H9 (cell line): Measurements from ENCODE around the gene SLC4A7. TPM values are rescaled to one million over a fixed set of nuclear protein-coding genes. Genes with fewer than 3 reads are reported as not detected.
A peak's percentile ranks its signal among the peaks of the same experiment; 100 is the strongest.
"Not testable (repeated sequence)": the region's sequence is repeated elsewhere in the genome, so short reads cannot be mapped to it uniquely, and the experiment has no call there.

Experiments used
- DNase-seq: peaks from one replicate; pipeline ENCODE4 v3.0.0-alpha.2; 2017
- H2AFZ ChIP-seq: one replicate; pipeline ENCODE4 v1.6.1; 2013; ENCODE audit warnings: mild to moderate bottlenecking, low read length, control low read depth, moderate library complexity
- H2AK5ac ChIP-seq: 2 replicates; pipeline ENCODE4 v1.6.1; 2013; ENCODE audit warnings: low read length, control low read depth, mixed read lengths; ENCODE audit not compliant: insufficient read length
- H2BK120ac ChIP-seq: one replicate; pipeline ENCODE4 v1.6.1; 2013; ENCODE audit warnings: low read depth, mild to moderate bottlenecking, low read length, control low read depth, inconsistent platforms; ENCODE audit not compliant: poor library complexity, severe bottlenecking
- H2BK12ac ChIP-seq: 2 replicates; pipeline ENCODE4 v1.6.1; 2013; ENCODE audit warnings: low read length, control low read depth, mixed read lengths, low read depth; ENCODE audit not compliant: insufficient read length
- H2BK15ac ChIP-seq: 2 replicates; pipeline ENCODE4 v1.6.1; 2013; ENCODE audit warnings: low read depth, low read length, control low read depth
- H2BK20ac ChIP-seq: one replicate; pipeline ENCODE4 v1.6.1; 2013; ENCODE audit warnings: low read depth, mild to moderate bottlenecking, low read length, control low read depth, inconsistent platforms; ENCODE audit not compliant: poor library complexity, severe bottlenecking
- H2BK5ac ChIP-seq: 2 replicates; pipeline ENCODE4 v1.6.1; 2013; ENCODE audit warnings: low read length, control low read depth, mixed read lengths; ENCODE audit not compliant: insufficient read length
- H3K14ac ChIP-seq: 2 replicates; pipeline ENCODE4 v1.6.1; 2013; ENCODE audit warnings: low read length, control low read depth; ENCODE audit not compliant: insufficient read depth
- H3K18ac ChIP-seq: 2 replicates; pipeline ENCODE4 v1.6.1; 2013; ENCODE audit warnings: low read depth, mild to moderate bottlenecking, mixed read lengths, low read length, control low read depth; ENCODE audit not compliant: insufficient read length
- H3K23ac ChIP-seq: 2 replicates; pipeline ENCODE4 v1.6.1; 2013; ENCODE audit warnings: low read length, control low read depth, mixed read lengths, low read depth; ENCODE audit not compliant: insufficient read length
- H3K23me2 ChIP-seq: 2 replicates; pipeline ENCODE4 v1.6.1; 2013; ENCODE audit warnings: low read depth, mild to moderate bottlenecking, mixed read lengths, low read length, control low read depth; ENCODE audit not compliant: insufficient read length, poor library complexity, severe bottlenecking
- H3K27ac ChIP-seq: 2 replicates; pipeline ENCODE4 v1.5.1; 2013; ENCODE audit warnings: low read length, control low read depth, mixed read lengths, low read depth; ENCODE audit not compliant: insufficient read length
- H3K27me3 ChIP-seq: 2 replicates; pipeline ENCODE4 v1.6.1; 2013; ENCODE audit warnings: low read length, control low read depth, inconsistent platforms; ENCODE audit not compliant: insufficient read depth
- H3K4ac ChIP-seq: 2 replicates; pipeline ENCODE4 v1.6.1; 2013; ENCODE audit warnings: low read depth, mild to moderate bottlenecking, control low read depth, inconsistent platforms, low read length, moderate library complexity
- H3K4me1 ChIP-seq: 2 replicates; pipeline ENCODE4 v1.6.1; 2013; ENCODE audit warnings: low read length, control low read depth, inconsistent platforms; ENCODE audit not compliant: insufficient read depth
- H3K4me2 ChIP-seq: 2 replicates; pipeline ENCODE4 v1.6.1; 2013; ENCODE audit warnings: low read length, control low read depth, mixed read lengths; ENCODE audit not compliant: insufficient read length, insufficient read depth
- H3K56ac ChIP-seq: 2 replicates; pipeline ENCODE4 v1.6.1; 2013; ENCODE audit warnings: low read depth, mild to moderate bottlenecking, mixed read lengths, low read length, control low read depth; ENCODE audit not compliant: insufficient read length
- H3K79me1 ChIP-seq: 2 replicates; pipeline ENCODE4 v1.6.1; 2013; ENCODE audit warnings: low read depth, mild to moderate bottlenecking, moderate library complexity, low read length, control low read depth, inconsistent platforms; ENCODE audit not compliant: insufficient read depth, poor library complexity, severe bottlenecking
- H3K79me2 ChIP-seq: 2 replicates; pipeline ENCODE4 v1.6.1; 2013; ENCODE audit warnings: low read length, control low read depth, inconsistent platforms; ENCODE audit not compliant: insufficient read depth
- H3K9ac ChIP-seq: 2 replicates; pipeline ENCODE4 v1.6.1; 2013; ENCODE audit warnings: low read length, control low read depth, mixed read lengths; ENCODE audit not compliant: insufficient read length; ENCODE audit errors: extremely low read depth
- H3K9me3 ChIP-seq: one replicate; pipeline ENCODE4 v1.6.1; 2013; ENCODE audit warnings: low read depth, low read length, inconsistent platforms; ENCODE audit not compliant: control insufficient read depth
- H3T11ph ChIP-seq: one replicate; pipeline ENCODE4 v1.6.1; 2013; ENCODE audit warnings: mild to moderate bottlenecking, low read length, control low read depth, inconsistent platforms
- H4K20me1 ChIP-seq: one replicate; pipeline ENCODE4 v1.6.1; 2013; ENCODE audit not compliant: control insufficient read depth, insufficient read length, insufficient read depth
- H4K5ac ChIP-seq: 2 replicates; pipeline ENCODE4 v1.6.1; 2013; ENCODE audit warnings: low read depth, mild to moderate bottlenecking, mixed read lengths, low read length, control low read depth; ENCODE audit not compliant: insufficient read length
- H4K8ac ChIP-seq: replicated peaks from 2 replicates; pipeline ENCODE4 v1.6.1; 2013; ENCODE audit warnings: low read length, control low read depth, mixed read lengths, low read depth; ENCODE audit not compliant: insufficient read length
- H4K91ac ChIP-seq: 2 replicates; pipeline ENCODE4 v1.6.1; 2013; ENCODE audit warnings: low read depth, mild to moderate bottlenecking, moderate library complexity, mixed read lengths, low read length, control low read depth; ENCODE audit not compliant: insufficient read length
- H3K27ac Mint-ChIP-seq, 3 experiments: 2 replicates in 2 of 3; 3 replicates in 1 of 3; pipeline ENCODE4 v1.8.0; 2020 to 2021; ENCODE audit warnings: mixed read lengths in 3 of 3, mild to moderate bottlenecking in 1 of 3, moderate library complexity in 1 of 3
- H3K27me3 Mint-ChIP-seq: 2 replicates; pipeline ENCODE4 v1.8.0; 2021; ENCODE audit warnings: low read depth, mild to moderate bottlenecking, moderate library complexity, mixed read lengths
- H3K36me3 Mint-ChIP-seq, 3 experiments: 2 replicates in 2 of 3; 3 replicates in 1 of 3; pipeline ENCODE4 v1.8.0; 2020 to 2021; ENCODE audit warnings: low read depth in 3 of 3, mixed read lengths in 3 of 3; ENCODE audit not compliant: insufficient read depth in 1 of 3
- H3K4me1 Mint-ChIP-seq, 2 experiments: 2 replicates each; pipeline ENCODE4 v1.8.0; 2020; ENCODE audit warnings: mixed read lengths in 2 of 2
- H3K4me3 Mint-ChIP-seq, 2 experiments: 2 replicates in 1 of 2; 3 replicates in 1 of 2; pipeline ENCODE4 v1.8.0; 2020 to 2021; ENCODE audit warnings: mild to moderate bottlenecking in 2 of 2, mixed read lengths in 2 of 2, moderate library complexity in 1 of 2
- H3K9me3 Mint-ChIP-seq, 2 experiments: 2 replicates in 1 of 2; 3 replicates in 1 of 2; pipeline ENCODE4 v1.8.0; 2020; ENCODE audit warnings: mild to moderate bottlenecking in 2 of 2, mixed read lengths in 2 of 2, moderate library complexity in 1 of 2
- CTCF ChIP-seq: fragments of 200-600 bp; sonication (generic); conservative IDR thresholded peaks from 3 replicates; pipeline ENCODE4 v1.8.0; 2021; ENCODE audit warnings: antibody characterized with exemption, mild to moderate bottlenecking
- WGBS: extraction: QIAGEN DNeasy Blood & Tissue Kit; methylation state at CpG from one replicate; pipeline ENCODE4 v1.1.7; 2013; ENCODE audit warnings: missing lambda C conversion rate, low lambda C conversion rate, mixed read lengths; ENCODE audit not compliant: insufficient read length; ENCODE audit errors: extremely low coverage; 5-methylcytosine and 5-hydroxymethylcytosine counted together
- total RNA-seq: library from RNA; stranded (reverse); gene quantifications from 2 replicates; pipeline ENCODE4 v1.2.1, GENCODE V29; 2021

The SLC4A7 gene
- total RNA-seq, 1 experiment from 2014 or later, result 46.1 TPM

DNA sequence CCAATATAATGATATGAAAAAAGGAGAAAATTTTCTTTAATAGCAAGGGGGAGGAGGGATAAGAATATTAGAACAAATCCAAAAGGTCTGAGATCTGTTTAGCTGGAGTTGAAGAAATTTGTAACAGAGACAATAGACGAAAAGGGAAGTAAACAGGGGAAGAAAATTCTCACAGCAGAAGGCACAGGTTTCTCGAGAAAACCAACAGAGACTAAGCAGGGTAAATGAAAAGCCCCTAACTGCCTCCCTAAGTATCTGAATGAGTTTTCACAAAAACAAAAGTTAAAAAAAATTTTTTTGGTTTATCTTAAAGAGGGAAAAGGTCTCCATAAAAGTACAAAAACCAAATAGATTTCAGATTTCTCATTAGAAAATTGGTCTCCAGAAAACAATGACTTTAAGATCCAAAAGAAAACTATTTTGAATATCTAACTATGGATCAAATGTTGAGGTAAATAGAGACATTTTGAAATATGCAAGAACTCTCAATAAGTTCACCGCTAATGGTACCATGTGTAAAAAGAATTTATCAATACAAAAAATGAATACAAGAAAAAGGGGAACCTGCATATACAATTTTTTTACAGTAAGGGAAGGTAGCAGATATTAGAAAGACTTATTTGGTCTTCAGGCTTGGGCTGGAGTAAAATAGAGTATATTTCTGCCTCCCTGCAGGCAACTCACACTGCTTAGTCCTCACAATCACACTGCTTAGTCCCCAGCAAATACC, 91.1 kb downstream of the SLC4A7 start:
- H3T11ph ChIP-seq, result no peak overlapping the region
- no peak overlapping the region for H2BK20ac ChIP-seq
- no peaks in the 10 kb centered on the region for H3K23me2 ChIP-seq
- TF ChIP-seq CTCF, result no peak
- H3K23ac ChIP-seq, result no peak overlapping the region
- no peak overlapping the region for H2AFZ ChIP-seq
- H3K4ac ChIP-seq, result no peak overlapping the region
- H2BK120ac ChIP-seq, result no peak overlapping the region
- Mint-ChIP-seq H3K27me3 (no peaks in the 10 kb centered on the region), H3K36me3 (peaks cover 17 to 54% (median 47%) of the 10 kb centered on the region in 3 experiments; a peak in 6 of 7 replicates), H3K4me1 (peaks cover 0 to 4% of the 10 kb centered on the region in 2 experiments; a peak in 1 of 4 replicates), H3K9me3 (no peaks in the 10 kb centered on the region), H3K4me3 (no peak overlapping the region), H3K27ac (peak overlapping the region in 1 of 3 experiments; percentile 89; a peak in 3 of 7 replicates)
- H3K14ac ChIP-seq, result no peak overlapping the region
- no peaks in the 10 kb centered on the region for H3K4me1 ChIP-seq
- H3K27ac ChIP-seq, result no peak overlapping the region
- H3K9me3 ChIP-seq, result no peaks in the 10 kb centered on the region
- H3K79me2 ChIP-seq, result no peaks in the 10 kb centered on the region
- no peak overlapping the region for H2BK5ac ChIP-seq
- no peak overlapping the region for H4K8ac ChIP-seq
- WGBS, result no CpG with 5 or more reads among the region's 3 CpGs
- H3K79me1 ChIP-seq, result no peaks in the 10 kb centered on the region
- no peak overlapping the region for H3K9ac ChIP-seq
- H4K20me1 ChIP-seq, result no peaks in the 10 kb centered on the region
- no peak overlapping the region for H3K4me2 ChIP-seq
- no peak overlapping the region for H3K56ac ChIP-seq
- no peak overlapping the region for H3K18ac ChIP-seq
- no peak overlapping the region for H4K5ac ChIP-seq
- H2AK5ac ChIP-seq, result no peak overlapping the region
- no peak for DNase-seq
- H4K91ac ChIP-seq, result no peak overlapping the region
- H2BK15ac ChIP-seq, result no peak overlapping the region
- H3K27me3 ChIP-seq, result no peaks in the 10 kb centered on the region
- H2BK12ac ChIP-seq, result no peak overlapping the region

DNA sequence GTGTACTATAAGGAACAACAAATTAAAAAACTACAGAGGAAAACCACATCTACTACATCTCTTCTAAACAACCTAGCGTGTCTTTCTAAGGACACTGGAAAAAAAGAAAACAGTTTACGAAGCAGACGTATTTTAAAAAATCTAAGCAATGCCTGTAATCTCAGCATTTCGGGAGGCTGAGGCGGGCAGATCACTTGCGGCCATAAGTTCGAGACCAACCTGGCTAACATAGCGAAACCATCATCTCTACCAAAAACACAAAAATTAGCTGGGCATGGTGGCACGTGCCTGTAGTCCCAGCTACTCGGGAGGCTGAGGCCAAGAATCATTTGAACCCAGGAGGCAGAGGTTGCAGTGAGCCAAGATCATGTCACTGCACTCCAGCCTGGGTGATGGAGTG, 91.8 kb downstream of the SLC4A7 start:
- not testable (repeated sequence) for H2BK120ac ChIP-seq, H3K56ac ChIP-seq, H3K4me3 Mint-ChIP-seq, H4K8ac ChIP-seq, H3K4me1 ChIP-seq, H4K91ac ChIP-seq, H3T11ph ChIP-seq, DNase-seq, H2BK20ac ChIP-seq, H3K18ac ChIP-seq, H4K5ac ChIP-seq, H2AK5ac ChIP-seq, H3K27me3 ChIP-seq, H3K14ac ChIP-seq, H3K9me3 Mint-ChIP-seq, H3K79me2 ChIP-seq, H3K4ac ChIP-seq, H3K9me3 ChIP-seq, H4K20me1 ChIP-seq, H2AFZ ChIP-seq, H3K27me3 Mint-ChIP-seq, H2BK15ac ChIP-seq, H3K4me2 ChIP-seq, H3K23ac ChIP-seq, H3K9ac ChIP-seq, H2BK12ac ChIP-seq, H3K27ac ChIP-seq, H2BK5ac ChIP-seq, H3K79me1 ChIP-seq, H3K4me1 Mint-ChIP-seq, H3K23me2 ChIP-seq
- no CpG with 5 or more reads among the region's 10 CpGs for WGBS
- Mint-ChIP-seq H3K27ac (peak overlapping the region; percentile 20 to 60 (median 35); a peak in 4 of 7 replicates), H3K36me3 (peaks cover 20 to 50% (median 46%) of the 10 kb centered on the region in 3 experiments; a peak in 6 of 7 replicates)
